Mesothelial cell of epicardium (in vitro differentiated cells): ENCODE data around the gene PPP2R3A. TPM values are rescaled to one million over a fixed set of nuclear protein-coding genes. Genes with fewer than 3 reads are reported as not detected.
A peak's percentile ranks its signal among the peaks of the same experiment; 100 is the strongest.

ENCODE experiments used
- DNase-seq, 2 experiments: peaks; one replicate each; pipeline ENCODE4 v3.0.0; 2021; ENCODE audit warnings: low spot score in 2 of 2; ENCODE audit not compliant: unreplicated experiment in 2 of 2
- H3K27ac Mint-ChIP-seq: 2 replicates; pipeline ENCODE4 v1.8.0; 2021; ENCODE audit warnings: mixed read lengths
- H3K27me3 Mint-ChIP-seq: 2 replicates; pipeline ENCODE4 v1.8.0; 2021; ENCODE audit warnings: low read depth, mixed read lengths
- H3K36me3 Mint-ChIP-seq: 2 replicates; pipeline ENCODE4 v1.8.0; 2021; ENCODE audit warnings: mixed read lengths
- H3K4me1 Mint-ChIP-seq: 2 replicates; pipeline ENCODE4 v1.8.0; 2021; ENCODE audit warnings: mixed read lengths
- H3K4me3 Mint-ChIP-seq: 2 replicates; pipeline ENCODE4 v1.8.0; 2021; ENCODE audit warnings: mild to moderate bottlenecking, moderate library complexity, mixed read lengths
- H3K9me3 Mint-ChIP-seq: 2 replicates; pipeline ENCODE4 v1.8.0; 2021; ENCODE audit warnings: mixed read lengths
- total RNA-seq: library from RNA; stranded (reverse); gene quantifications from 3 replicates; pipeline ENCODE4 v1.2.1, GENCODE V29; 2021
- TF ChIP-seq, protein P1 (sequence below): fragments of 200-600 bp; sonication (generic); IDR thresholded peaks from one replicate; pipeline ENCODE4 v1.5.0; 2021; ENCODE audit warnings: antibody characterized with exemption; ENCODE audit not compliant: unreplicated experiment

PPP2R3A gene
- total RNA-seq, 1 donor from 2014 or later: 18.7 TPM

DNA sequence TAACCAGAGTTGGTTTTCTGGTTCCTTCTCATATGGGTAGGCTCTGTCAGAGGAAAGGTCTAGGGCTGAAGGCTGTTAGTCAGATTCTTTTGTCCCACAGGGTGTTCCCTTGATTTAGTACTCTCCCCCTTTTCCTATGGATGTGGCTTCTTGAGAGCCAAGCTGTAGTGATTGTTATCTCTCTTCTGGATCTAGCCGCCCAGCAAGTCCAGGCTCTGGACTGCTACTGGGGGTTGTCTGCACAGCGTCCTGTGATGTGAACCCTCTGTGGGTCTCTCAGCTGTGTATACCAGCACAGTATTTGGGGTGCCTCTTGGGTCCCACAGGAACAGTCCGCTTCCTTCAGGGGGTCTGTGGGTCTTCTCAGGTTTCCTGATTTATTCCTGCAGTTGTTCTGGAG lies 70.8 kb downstream of the PPP2R3A start:
- H3K36me3 Mint-ChIP-seq: peaks cover 50% of the 10 kb centered on the region
- TF ChIP-seq, protein P1, sequence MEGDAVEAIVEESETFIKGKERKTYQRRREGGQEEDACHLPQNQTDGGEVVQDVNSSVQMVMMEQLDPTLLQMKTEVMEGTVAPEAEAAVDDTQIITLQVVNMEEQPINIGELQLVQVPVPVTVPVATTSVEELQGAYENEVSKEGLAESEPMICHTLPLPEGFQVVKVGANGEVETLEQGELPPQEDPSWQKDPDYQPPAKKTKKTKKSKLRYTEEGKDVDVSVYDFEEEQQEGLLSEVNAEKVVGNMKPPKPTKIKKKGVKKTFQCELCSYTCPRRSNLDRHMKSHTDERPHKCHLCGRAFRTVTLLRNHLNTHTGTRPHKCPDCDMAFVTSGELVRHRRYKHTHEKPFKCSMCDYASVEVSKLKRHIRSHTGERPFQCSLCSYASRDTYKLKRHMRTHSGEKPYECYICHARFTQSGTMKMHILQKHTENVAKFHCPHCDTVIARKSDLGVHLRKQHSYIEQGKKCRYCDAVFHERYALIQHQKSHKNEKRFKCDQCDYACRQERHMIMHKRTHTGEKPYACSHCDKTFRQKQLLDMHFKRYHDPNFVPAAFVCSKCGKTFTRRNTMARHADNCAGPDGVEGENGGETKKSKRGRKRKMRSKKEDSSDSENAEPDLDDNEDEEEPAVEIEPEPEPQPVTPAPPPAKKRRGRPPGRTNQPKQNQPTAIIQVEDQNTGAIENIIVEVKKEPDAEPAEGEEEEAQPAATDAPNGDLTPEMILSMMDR: no peak
- H3K27ac Mint-ChIP-seq: no peak overlapping the region
- no peaks in the 10 kb centered on the region for H3K4me1 Mint-ChIP-seq
- no peak overlapping the region for H3K4me3 Mint-ChIP-seq
- H3K27me3 Mint-ChIP-seq: no peaks in the 10 kb centered on the region
- no peak for DNase-seq
- peaks cover 43% of the 10 kb centered on the region for H3K9me3 Mint-ChIP-seq

DNA sequence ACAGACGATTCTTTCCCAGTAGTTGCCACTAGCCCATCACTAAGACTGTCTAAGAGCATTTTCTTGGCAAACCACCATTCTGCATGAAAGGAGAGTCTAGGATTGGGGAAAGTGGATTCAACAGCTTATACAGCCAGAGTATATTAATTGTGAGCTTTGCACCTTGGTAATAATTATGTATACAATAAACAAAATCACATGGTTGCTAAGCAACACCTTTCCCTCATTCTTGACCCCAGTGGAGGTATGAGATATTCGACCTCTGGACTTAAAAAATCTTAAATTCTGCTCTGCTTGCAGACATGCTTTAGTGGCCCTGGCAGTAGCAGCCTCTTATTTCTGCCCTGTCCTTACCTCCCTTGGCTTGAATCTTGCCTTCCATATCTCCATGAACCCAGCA lies 73.1 kb downstream of the PPP2R3A start:
- TF ChIP-seq, protein P1: no peak
- Mint-ChIP-seq H3K9me3 (peaks cover 22% of the 10 kb centered on the region), H3K27me3 (no peaks in the 10 kb centered on the region), H3K4me3 (no peak overlapping the region), H3K4me1 (no peaks in the 10 kb centered on the region), H3K36me3 (peaks cover 34% of the 10 kb centered on the region), H3K27ac (no peak overlapping the region)
- DNase-seq: no peak

DNA sequence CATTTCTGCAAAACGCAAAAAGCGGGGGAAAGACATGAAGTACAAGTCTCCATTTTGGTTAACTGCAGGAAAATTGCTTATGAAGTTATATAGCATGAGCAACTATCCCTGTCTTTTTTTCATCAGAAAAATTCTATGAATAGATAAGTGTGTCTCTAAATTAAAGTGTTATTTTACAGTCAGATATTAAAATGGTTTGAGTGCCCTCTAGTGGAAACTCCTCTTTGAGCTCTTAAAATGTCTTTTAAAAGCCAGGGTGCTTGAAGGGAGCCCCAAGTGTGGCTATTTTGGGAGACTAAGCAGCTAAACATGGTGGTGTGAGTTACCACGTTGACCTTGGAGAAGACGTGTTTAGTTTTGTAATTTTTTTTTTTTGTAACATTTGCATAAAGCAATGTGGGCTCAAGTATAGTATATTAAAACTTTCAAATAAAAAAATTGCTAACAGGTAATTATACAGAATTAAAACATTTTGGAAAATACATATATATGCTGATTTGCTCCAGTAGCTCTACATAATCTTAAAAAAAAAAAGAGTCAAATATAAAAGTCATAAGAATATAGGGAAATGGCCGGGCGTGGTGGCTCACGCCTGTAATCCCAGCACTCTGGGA lies 77.2 kb downstream of the PPP2R3A start:
- Mint-ChIP-seq H3K4me1 (no peaks in the 10 kb centered on the region), H3K27ac (no peak overlapping the region), H3K27me3 (no peaks in the 10 kb centered on the region), H3K4me3 (no peak overlapping the region), H3K36me3 (peaks cover 16% of the 10 kb centered on the region), H3K9me3 (no peaks in the 10 kb centered on the region)
- TF ChIP-seq, protein P1: peak; percentile 48
- no peak for DNase-seq

DNA sequence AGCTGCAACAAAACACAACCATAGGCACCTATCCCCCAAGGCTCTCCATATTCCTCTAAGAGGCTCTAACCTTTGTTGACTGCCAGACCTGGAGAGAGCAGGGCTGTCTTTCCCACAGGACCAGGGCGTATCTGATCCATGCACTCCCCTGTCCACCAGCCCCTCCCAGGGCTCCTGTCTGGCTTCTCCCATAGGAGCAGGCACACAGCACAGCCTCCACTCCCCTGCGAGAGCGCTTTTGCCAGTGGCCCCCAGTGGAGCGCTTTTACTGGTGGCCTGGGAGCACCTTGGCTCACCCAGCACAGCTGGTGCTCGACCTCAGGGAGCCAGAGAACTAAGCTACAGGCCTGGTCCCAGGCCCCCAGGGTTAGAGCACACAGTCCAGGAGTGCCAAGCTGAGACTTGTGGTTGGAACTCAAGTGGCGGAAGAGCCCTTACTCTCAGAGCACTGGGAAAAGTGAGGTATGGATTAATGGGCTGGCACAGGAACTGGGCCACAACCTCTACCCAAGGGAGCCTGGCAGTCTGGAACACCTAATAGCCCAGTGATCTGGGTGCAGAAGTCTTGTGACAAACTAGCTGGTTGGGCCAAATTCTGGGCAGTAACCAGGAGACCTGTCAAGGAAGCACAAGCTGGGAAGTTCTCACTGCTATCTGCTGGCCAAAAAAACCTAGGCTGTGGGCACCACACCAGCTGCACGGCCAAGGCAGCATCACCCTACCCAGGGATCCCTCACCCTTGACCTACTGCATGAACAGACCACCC lies 79.6 kb downstream of the PPP2R3A start:
- H3K4me1 Mint-ChIP-seq: no peaks in the 10 kb centered on the region
- H3K9me3 Mint-ChIP-seq: no peaks in the 10 kb centered on the region
- peaks cover 28% of the 10 kb centered on the region for H3K36me3 Mint-ChIP-seq
- no peak for DNase-seq
- H3K4me3 Mint-ChIP-seq: no peak overlapping the region
- no peak overlapping the region for H3K27ac Mint-ChIP-seq
- TF ChIP-seq, protein P1: no peak
- no peaks in the 10 kb centered on the region for H3K27me3 Mint-ChIP-seq

DNA sequence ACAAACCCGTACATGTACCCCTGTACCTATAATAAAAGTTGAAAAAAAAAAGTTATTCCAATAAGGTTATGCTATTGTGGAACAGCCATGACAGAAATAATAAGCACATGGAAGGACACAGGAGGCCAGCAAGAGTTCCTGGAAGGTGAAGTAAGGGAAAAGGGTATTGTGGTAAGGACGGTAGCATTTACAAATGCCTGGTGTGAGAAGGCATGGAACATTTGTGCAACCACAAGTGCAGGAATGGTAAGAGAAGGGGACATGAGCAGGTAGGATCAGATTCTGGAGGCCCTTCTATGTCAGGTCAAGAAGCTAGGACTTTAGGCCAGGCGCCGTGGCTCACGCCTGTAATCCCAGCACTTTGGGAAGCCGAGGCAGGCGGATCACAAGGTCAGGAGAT lies 82.5 kb downstream of the PPP2R3A start:
- TF ChIP-seq, protein P1: no peak
- Mint-ChIP-seq H3K4me1 (no peaks in the 10 kb centered on the region), H3K4me3 (no peak overlapping the region), H3K36me3 (peaks cover 29% of the 10 kb centered on the region), H3K9me3 (no peaks in the 10 kb centered on the region), H3K27ac (no peak overlapping the region), H3K27me3 (no peaks in the 10 kb centered on the region)
- no peak for DNase-seq
